Fibroblast of mammary gland (primary cell): Measurements from ENCODE around the gene MYO16.

Experiments used
- DNase-seq: peaks from one replicate; pipeline ENCODE4 v3.0.0-alpha.2; 2010; ENCODE audit warnings: low read depth
- H3K4me3 ChIP-seq: 2 replicates; pipeline ENCODE4 v1.5.1; 2011; ENCODE audit warnings: low read depth, mild to moderate bottlenecking, low read length, moderate library complexity; ENCODE audit not compliant: control insufficient read depth
- CTCF ChIP-seq: conservative IDR thresholded peaks from 2 replicates; pipeline ENCODE4 v1.5.1; 2011; ENCODE audit warnings: low read depth, low read length, inconsistent platforms; ENCODE audit not compliant: control insufficient read depth, insufficient read depth

Gene MYO16

DNA sequence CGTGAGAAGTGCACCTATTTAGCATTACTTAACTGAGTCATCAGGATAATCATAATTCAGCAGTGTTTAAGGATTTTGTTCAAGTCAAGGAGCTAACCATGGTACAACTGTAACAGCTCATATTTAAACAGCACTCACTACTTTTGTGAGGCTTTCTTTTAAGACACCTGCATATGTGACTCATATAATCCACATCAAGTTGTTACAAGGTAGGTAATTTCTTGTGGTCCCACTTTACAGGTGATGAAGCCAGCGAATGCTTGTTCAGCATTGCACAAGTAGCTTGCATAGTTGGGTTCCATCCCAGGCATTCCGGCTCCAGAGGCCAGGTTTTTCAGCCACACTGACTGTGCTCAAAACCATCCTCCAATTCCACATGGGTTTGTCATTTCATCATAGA lies 569.2 kb downstream of the MYO16 start:
- H3K4me3 ChIP-seq, result no peak overlapping the region
- TF ChIP-seq CTCF, result no peak

DNA sequence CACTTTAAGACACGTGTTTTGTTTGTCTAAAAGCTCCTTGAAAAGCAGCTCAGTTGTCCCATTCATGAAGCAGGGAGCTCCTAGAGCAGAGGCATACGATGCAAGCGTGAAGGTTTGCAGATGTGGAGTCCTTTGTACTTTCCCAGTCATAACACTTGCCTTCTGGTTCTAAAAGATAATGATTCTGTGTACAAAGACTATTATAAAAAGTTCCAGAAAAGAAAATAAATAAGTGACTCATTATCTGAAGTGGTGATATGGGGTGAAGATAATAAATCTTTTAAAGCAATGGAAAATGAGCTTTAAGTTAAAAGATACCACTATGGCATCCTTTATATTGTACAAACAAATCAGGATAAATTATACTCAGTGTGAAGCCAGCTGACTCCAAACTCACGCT lies 569.9 kb downstream of the MYO16 start:
- H3K4me3 ChIP-seq, result no peak overlapping the region
- TF ChIP-seq CTCF, result no peak
- no peak for DNase-seq

More for the DNA sequence above, 569.2 kb downstream of the MYO16 start:
- peak; percentile 8 for DNase-seq

GRCh38 chr13:109200556-109200955 lies 571.1 kb downstream of the MYO16 start:
- H3K4me3 ChIP-seq, result no peak overlapping the region
- no peak for TF ChIP-seq CTCF
- DNase-seq, result no peak

GRCh38 chr13:109203587-109203986 lies 574.2 kb downstream of the MYO16 start:
- no peak for TF ChIP-seq CTCF
- no peak for DNase-seq

DNA sequence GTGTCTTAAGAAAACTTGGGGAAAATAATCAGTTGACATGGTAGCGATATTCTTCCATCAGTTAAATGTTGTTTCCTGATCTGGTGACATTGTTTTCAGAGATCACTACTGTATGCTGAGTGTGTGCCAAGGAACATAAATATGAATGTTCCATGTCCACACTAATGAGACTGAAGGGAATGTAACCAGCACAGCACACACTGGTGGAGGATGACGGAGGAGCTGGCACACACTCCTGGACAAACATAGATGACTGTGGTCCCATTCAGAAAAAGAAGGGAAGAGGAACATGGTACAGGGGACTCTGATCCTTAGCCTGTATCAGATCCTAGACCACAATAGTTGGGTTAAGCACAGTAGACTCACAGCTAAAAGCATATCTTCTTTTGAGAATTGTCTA lies 574.8 kb downstream of the MYO16 start:
- peak; percentile 6 for DNase-seq
- no peak for TF ChIP-seq CTCF

More at GRCh38 chr13:109203587-109203986, 574.2 kb downstream of the MYO16 start:
- H3K4me3 ChIP-seq, result no peak overlapping the region

DNA sequence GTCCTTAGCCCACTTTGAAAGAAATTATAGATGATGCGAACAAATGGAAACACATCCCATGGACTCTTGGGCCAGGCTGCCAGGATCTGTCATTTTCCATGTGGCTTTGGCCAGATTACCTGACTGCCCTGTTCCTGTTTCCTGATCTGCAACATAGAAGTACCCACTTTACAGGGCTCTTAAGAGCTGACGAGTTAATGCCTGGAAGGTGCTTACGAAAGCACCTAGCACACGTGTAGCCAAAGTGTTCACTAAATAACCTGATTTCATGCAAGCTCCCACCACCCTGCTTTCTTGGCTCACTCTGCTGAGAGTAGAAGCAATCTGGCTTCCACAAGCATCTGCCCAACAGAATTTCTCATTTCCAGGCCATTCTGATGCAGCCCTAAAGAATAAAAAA lies 575.2 kb downstream of the MYO16 start:
- DNase-seq, result no peak
- no peak for TF ChIP-seq CTCF
- H3K4me3 ChIP-seq, result no peak overlapping the region

More for the DNA sequence above, 574.8 kb downstream of the MYO16 start:
- H3K4me3 ChIP-seq, result no peak overlapping the region

DNA sequence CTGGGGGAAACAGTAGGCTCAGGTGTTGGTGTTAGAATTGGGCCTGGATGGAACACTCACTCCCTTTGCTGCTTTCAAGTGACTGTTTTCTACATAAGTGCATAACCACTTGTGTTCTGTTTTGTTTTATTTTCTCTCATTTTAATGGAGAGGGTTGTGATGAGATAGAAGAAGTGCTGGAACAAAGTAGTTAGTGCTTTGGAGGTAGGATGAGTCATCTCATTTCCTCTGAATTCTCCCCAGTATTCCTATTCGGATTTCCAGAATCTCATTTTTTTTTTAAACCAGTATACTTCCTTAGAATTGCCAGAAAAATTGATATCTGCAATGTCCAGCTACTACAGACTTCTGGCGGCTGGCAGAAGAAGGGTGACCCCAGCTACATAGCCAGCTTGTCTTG lies 575.9 kb downstream of the MYO16 start:
- peak; percentile 21 for DNase-seq
- no peak overlapping the region for H3K4me3 ChIP-seq
- TF ChIP-seq CTCF, result no peak
